ENCODE results near the gene TMEM86A. TPM values are rescaled to one million over a fixed set of nuclear protein-coding genes. Genes with fewer than 3 reads are reported as not detected.

The TMEM86A gene
- total RNA-seq, 4 donors from 2014 or later: 5.8 to 13.2 (median 6.2) TPM

GRCh38 chr11:18720091-18720807 is 21.7 kb downstream of the TMEM86A start:
- intact Hi-C loops (cut with DNase I): no loop called here

GRCh38 chr11:18720808-18721560 is 22.4 kb downstream of the TMEM86A start:
- Histone ChIP-seq H3K4me1 (peaks cover 0 to 13% of the 10 kb centered on the region in 2 donors), H3K9me3 (no peaks in the 10 kb centered on the region), H3K27ac (peak overlapping the region in 2 of 3 donors; percentile 5 to 52), H3K4me3 (replicated peaks in 1 of 3) (peak overlapping the region; percentile 41 to 55 (median 49)), H3K27me3 (no peaks in the 10 kb centered on the region), H3K36me3 (no peaks in the 10 kb centered on the region)
- no peak for TF ChIP-seq CTCF (IDR thresholded peaks at IDR 0.05)
- TF ChIP-seq POLR2A (IDR thresholded peaks at IDR 0.05): peak in 1 of 2 donors; percentile 28
- peak; percentile 81 to 84 for DNase-seq
- intact Hi-C loops (cut with DNase I): no loop called here
- WGBS, 2 donors: 8 to 11% methylated on average over 28 to 35 of the region's 41 CpGs

More at GRCh38 chr11:18720091-18720807, 21.7 kb downstream of the TMEM86A start:
- Histone ChIP-seq H3K4me3 (replicated peaks in 1 of 3) (no peak overlapping the region), H3K36me3 (no peaks in the 10 kb centered on the region), H3K27ac (no peak overlapping the region), H3K9me3 (no peaks in the 10 kb centered on the region), H3K4me1 (peaks cover 0 to 13% of the 10 kb centered on the region in 2 donors), H3K27me3 (no peaks in the 10 kb centered on the region)
- WGBS, 2 donors: 70 to 76% methylated on average over 5 of the region's 5 CpGs
- TF ChIP-seq CTCF (IDR thresholded peaks at IDR 0.05) (no peak), POLR2A (IDR thresholded peaks at IDR 0.05) (no peak)
- DNase-seq: no peak

GRCh38 chr11:18721561-18722292 is 23.1 kb downstream of the TMEM86A start:
- WGBS, 2 donors: 2% methylated on average over 11 to 35 of the region's 36 CpGs

GRCh38 chr11:18722293-18722637 is 23.7 kb downstream of the TMEM86A start:
- Histone ChIP-seq H3K9me3 (no peaks in the 10 kb centered on the region), H3K27me3 (no peaks in the 10 kb centered on the region), H3K27ac (no peak overlapping the region), H3K36me3 (no peaks in the 10 kb centered on the region), H3K4me1 (peaks cover 0 to 13% of the 10 kb centered on the region in 2 donors), H3K4me3 (replicated peaks in 1 of 3) (no peak overlapping the region)
- DNase-seq: no peak
- intact Hi-C loops (cut with DNase I): no loop called here
- WGBS, 2 donors: 79 to 96% methylated on average over 1 of the region's 1 CpG
- TF ChIP-seq POLR2A (IDR thresholded peaks at IDR 0.05): no peak
- TF ChIP-seq CTCF (IDR thresholded peaks at IDR 0.05): peak in 2 of 6 experiments; percentile 7 to 9

More at GRCh38 chr11:18721561-18722292, 23.1 kb downstream of the TMEM86A start:
- peak overlapping the region in 2 of 3 donors; percentile 5 to 52 for H3K27ac ChIP-seq
- intact Hi-C loops (cut with DNase I): no loop called here
- no peaks in the 10 kb centered on the region for H3K9me3 ChIP-seq
- peaks cover 0 to 13% of the 10 kb centered on the region in 2 donors for H3K4me1 ChIP-seq
- H3K36me3 ChIP-seq: no peaks in the 10 kb centered on the region
- no peaks in the 10 kb centered on the region for H3K27me3 ChIP-seq
- TF ChIP-seq POLR2A (IDR thresholded peaks at IDR 0.05) (no peak), CTCF (IDR thresholded peaks at IDR 0.05) (peak; percentile 48 to 82 (median 62))
- H3K4me3 ChIP-seq (replicated peaks in 1 of 3): peak overlapping the region; percentile 41 to 55 (median 49)
- DNase-seq: peak; percentile 30 to 42

Measured in thyroid gland (tissue), 4 donors.